ENCODE measurements around the gene HOXD9.
A peak's percentile ranks its signal among the peaks of the same experiment; 100 is the strongest.

HOXD9 gene

GRCh38 chr2:176085861-176086771 lies 36.4 kb upstream of the HOXD9 start:
- no peak for DNase-seq (ENCODE audit: low read depth)

- no peak for DNase-seq (ENCODE audit: low read depth)
Observed at GRCh38 chr2:176087330-176088047, 35.0 kb upstream of the HOXD9 start.

- DNase-seq (ENCODE audit: low read depth): no peak
Observed at GRCh38 chr2:176088048-176088936, 34.2 kb upstream of the HOXD9 start.

DNA sequence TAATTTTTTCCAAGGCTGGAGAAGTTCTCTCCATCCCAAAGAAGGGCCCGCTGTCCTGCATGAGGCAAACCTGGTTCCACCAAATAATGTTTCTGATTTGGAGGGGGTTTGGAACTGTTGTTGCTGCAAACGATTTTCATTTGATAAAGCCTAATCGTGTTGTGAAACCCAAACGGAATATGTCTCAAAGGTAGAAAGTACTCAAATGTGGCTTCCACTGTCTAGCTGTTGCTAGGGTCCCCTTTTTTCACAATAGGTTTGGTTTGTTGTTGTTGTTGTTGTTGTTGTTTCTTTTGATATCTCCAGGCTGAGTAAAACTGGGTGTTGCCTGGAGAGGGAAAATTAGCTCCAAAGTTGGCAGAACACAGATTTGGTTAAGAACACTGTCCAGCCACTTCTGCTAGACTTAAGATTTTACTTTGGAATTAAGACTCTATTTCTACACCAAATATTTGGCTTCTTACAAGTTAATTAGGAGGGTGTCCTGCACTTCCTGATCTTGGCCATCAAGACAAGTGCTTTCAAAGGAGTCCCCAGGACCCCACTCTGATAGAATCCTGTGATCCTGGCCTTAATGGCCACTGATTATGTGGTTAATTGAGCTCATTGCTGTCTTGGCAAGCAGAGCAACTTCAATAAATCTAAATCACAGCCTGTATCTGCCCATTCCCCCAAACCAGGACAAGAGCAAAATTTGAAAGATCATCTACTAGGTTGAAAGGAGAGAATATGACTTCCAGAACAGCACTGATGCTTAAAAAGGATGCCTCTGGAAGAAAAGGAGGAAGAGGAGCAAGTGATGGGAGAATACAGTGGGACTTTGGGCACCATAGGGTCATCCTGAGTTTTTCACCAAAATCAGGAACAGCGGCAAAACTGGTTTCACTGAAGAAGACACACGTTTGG lies 33.3 kb upstream of the HOXD9 start:
- no peak for DNase-seq (ENCODE audit: low read depth)

- no peak for DNase-seq (ENCODE audit: low read depth)
Observed at GRCh38 chr2:176089843-176090395, 32.6 kb upstream of the HOXD9 start.

DNA sequence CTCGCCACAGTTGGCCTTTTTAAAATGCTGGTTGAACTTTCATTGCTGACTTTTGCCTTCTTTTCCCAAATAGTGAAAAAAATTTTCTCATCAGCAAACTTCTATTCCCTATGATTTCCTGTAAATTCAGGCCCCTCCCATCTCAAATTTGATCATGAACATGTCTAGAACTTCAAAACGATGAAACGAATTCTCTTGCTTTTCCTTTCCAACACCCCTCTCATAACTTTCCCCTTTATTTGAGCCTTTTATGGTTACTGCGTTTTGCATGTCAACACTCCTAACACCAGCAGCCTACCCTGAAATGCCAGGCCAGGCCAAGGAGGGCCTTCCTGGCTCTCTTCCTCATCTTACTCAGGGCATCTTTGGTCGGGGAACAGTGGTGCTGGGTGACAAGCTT lies 31.7 kb upstream of the HOXD9 start:
- DNase-seq (ENCODE audit: low read depth): no peak

DNA sequence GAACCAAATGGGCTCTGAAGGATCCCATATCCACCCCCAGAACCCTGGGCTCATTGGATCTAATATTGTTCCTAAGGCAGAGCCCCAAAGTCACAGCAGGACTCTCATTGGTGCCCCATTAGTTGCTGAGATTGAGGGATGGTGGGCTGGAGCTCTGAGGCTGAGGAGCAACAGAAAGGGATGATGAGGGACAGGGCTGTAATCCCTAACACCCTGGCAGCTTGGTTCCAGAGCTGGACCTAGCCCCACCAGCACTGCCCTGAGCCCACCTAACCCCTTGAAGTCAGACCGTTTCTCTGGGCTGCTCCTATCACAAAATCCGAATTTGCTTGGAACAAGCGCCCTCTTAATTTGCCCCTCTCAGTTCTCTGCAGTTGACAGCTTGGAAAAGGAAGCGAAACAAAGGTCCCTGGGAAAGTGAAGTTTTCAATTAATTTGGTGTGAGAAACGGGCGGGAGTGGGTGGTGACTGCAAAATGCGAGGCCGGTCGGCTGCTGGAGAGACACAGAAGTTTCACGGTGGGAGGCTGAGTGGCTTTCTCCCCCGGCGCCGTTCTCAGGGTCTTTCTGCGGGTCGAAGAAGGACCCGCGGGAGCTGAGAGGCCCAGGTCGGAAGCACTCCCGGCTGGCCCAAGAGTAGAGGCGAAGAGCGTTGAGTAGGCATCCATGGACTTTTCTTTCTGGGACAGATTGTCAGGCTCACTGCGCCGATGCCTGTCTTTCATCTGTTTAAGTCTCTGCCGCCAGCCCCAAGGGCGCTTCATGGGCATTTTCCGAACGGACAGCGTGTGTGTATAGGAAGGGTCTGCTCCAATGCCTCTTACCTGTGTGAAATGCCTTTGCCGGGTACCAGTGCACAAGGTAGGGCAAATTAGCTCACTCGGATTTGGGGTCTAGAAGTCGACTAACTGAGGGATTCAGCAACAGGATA lies 30.9 kb upstream of the HOXD9 start:
- no peak for DNase-seq (ENCODE audit: low read depth)

DNA sequence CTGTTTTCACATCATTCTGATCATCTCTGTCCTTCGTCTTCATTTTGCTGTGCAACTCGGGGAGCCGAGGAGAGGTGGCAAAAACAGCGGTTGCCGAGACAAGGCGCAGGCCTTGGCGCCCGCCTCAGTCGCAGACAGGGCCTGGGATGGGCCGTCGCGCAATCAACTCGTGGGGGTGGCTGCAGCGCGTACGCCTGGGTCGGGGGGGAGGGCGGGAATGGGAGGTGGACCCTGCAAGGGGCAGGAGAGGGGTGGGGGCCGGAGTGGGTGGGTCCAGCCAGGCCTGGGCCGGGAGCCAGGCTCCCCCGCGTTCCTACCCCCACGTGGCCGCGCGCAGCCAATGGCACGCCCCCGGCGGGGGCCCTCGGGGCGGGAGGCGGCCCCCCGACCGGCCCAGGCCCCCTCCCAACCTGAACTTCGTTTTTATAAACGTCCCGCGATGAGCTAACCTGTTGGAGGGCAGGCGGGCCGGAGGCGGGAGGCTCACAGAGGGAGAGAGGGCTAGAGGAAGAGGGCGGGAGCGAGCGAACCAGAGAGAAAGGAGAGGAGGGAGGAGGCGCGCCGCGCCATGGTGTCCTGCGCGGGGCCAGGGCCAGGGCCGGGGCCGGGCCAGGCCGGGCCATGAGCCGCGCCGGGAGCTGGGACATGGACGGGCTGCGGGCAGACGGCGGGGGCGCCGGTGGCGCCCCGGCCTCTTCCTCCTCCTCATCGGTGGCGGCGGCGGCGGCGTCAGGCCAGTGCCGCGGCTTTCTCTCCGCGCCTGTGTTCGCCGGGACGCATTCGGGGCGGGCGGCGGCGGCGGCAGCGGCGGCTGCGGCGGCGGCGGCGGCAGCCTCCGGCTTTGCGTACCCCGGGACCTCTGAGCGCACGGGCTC lies 30.0 kb upstream of the HOXD9 start, which contains the start of gene HOXD13:
Gene HOXD13, plus strand, starts transcription at position 452 of the 875 bp plus-strand sequence. Its CDS starts 170 bp downstream, at position 622.
- DNase-seq (ENCODE audit: low read depth): no peak

- no peak for DNase-seq (ENCODE audit: low read depth)
Observed at GRCh38 chr2:176093145-176093897, 29.2 kb upstream of the HOXD9 start.

GRCh38 chr2:176093898-176094249 lies 28.6 kb upstream of the HOXD9 start:
- no peak for DNase-seq (ENCODE audit: low read depth)

DNA sequence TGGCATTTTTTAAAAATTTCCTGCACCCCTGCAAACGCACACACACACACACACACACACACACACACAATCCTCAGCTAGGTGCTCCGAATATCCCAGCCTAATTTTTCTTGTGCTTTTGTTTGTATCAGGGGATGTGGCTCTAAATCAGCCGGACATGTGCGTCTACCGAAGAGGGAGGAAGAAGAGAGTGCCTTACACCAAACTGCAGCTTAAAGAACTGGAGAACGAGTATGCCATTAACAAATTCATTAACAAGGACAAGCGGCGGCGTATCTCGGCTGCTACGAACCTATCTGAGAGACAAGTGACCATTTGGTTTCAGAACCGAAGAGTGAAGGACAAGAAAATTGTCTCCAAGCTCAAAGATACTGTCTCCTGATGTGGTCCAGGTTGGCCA lies 28.2 kb upstream of the HOXD9 start:
- DNase-seq (ENCODE audit: low read depth): no peak

GRCh38 chr2:176095421-176095820 lies 27.1 kb upstream of the HOXD9 start:
- no peak for DNase-seq (ENCODE audit: low read depth)

DNA sequence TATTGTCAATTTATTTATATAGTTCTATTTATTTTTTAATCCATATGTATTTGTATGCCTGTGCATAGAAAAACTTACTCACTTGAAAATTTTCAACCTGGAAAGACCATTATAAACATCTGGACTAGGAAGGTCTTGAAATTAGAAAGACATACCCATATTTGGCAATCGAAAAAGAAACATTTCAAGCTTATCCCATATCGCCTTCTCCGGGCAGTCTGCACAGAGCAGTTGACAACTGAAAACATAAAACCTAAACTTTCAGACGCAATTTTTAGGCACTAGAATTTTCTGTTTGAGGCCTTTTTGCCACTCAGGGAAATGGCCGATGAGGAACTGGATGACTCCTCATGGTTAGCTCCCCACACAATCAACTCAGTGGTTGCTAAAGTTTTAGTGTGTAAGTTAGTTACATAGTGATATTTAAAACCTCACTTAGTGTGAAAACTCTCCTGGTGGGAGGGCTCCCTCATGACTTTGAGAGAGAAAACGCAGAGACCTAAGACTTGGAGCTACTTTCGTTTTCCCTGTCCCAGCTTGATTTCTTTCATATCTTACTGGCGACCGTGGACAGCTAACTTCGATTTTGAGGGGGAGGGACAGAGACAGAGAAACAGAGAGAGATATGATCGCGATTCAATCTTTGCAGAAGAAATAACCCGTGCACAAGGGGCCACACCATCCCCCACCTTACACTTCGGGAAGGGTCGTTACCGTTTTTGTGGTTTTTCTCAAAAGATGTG lies 26.1 kb upstream of the HOXD9 start:
- no peak for DNase-seq (ENCODE audit: low read depth)

DNA sequence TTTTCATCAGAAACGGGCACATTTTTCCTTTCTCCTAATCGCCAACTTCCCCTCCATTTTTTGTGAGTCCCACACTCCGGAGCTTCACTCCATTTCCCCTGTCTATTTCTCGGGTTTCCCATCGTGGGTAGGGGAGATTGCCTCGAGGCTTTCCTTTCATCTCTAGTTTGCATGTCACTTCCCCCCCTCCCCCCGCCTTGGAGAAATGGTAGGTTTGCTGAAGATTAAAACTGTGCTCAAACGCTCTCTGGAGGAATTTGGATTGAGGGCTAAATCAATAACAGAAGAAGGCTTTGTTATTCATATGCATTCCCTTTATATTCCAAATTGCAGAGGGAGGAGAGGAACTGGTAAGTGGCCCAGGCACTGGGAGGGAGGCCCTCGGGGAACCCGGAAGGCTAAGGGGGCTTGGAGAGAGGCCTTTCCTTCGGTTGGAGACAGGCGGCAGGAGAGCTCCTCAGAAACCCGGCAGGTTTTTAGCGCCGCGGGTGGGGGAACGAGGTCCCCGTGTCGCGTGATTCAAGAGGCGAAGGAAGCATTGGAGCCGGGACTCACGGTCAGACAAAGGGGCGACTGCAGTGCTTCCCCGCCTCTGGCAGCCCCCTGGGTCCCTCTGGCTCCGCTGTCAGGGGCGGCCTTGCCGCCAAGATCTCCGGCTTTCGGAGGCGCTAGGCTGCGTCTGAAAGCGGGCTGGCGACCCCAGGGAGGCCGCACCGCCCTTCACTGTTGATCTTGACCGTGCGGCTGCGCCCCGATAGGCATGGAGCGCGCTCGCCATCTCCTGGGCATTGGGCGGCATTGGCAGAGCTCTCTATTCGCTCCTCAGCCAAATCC lies 25.3 kb upstream of the HOXD9 start:
- DNase-seq (ENCODE audit: low read depth): peak; percentile 30

GRCh38 chr2:176097820-176098365 lies 24.6 kb upstream of the HOXD9 start:
- no peak for DNase-seq (ENCODE audit: low read depth)
